ENCODE data around the gene PLIN5. TPM values are rescaled to one million over a fixed set of nuclear protein-coding genes. Genes with fewer than 3 reads are reported as not detected.
A peak's percentile ranks its signal among the peaks of the same experiment; 100 is the strongest.

The PLIN5 gene
- total RNA-seq, 2 donors from 2014 or later = 4.0 to 4.5 TPM

GRCh38 chr19:4571305-4571917 lies 36.4 kb upstream of the PLIN5 start:
- ATAC-seq (ENCODE audit: insufficient number of reproducible peaks, low FRiP score, low read depth) = no peak
- no peak for TF ChIP-seq CTCF (IDR thresholded peaks at IDR 0.05)
- no peaks in the 10 kb centered on the region for H3K27me3 ChIP-seq (replicated peaks; ENCODE audit: insufficient read depth)

DNA sequence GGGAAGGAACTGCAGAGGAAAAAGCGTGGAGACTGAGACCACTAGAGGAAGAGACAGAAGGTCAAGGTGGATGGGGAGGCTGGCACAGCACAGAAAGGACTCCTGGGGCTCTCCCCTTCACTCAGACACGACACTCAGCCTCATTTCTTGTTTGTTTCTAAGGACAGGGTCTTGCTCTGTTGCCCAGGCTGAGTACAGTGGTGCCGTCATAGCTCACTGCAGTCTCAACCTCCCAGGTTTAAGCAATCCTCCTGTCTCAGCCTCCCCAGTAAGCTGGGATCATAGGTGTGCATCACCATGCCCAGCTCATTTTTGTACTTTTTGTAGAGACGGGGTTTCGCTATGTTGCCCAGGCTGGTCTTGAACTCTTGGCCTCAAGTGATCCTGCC lies 35.9 kb upstream of the PLIN5 start:
- no peaks in the 10 kb centered on the region for H3K9me3 ChIP-seq
- no peak for DNase-seq (ENCODE audit: low spot score)
- TF ChIP-seq CTCF (IDR thresholded peaks at IDR 0.05) = no peak
- H3K27ac ChIP-seq = no peak overlapping the region
- peaks cover 0 to 10% of the 10 kb centered on the region in 2 donors for H3K4me1 ChIP-seq (ENCODE audit: control insufficient read depth in 1 of 2, low read depth in 2 of 2)
- no peaks in the 10 kb centered on the region for H3K27me3 ChIP-seq (replicated peaks; ENCODE audit: insufficient read depth)
- no peak overlapping the region for H3K4me3 ChIP-seq
- ATAC-seq (ENCODE audit: insufficient number of reproducible peaks, low FRiP score, low read depth) = no peak
- H3K36me3 ChIP-seq = no peaks in the 10 kb centered on the region

More at GRCh38 chr19:4571305-4571917, 36.4 kb upstream of the PLIN5 start:
- peaks cover 0 to 11% of the 10 kb centered on the region in 2 donors for H3K4me1 ChIP-seq (ENCODE audit: control insufficient read depth in 1 of 2, low read depth in 2 of 2)
- H3K9me3 ChIP-seq = no peaks in the 10 kb centered on the region
- DNase-seq (ENCODE audit: low spot score) = no peak
- H3K36me3 ChIP-seq = no peaks in the 10 kb centered on the region
- H3K4me3 ChIP-seq = no peak overlapping the region
- H3K27ac ChIP-seq = no peak overlapping the region

DNA sequence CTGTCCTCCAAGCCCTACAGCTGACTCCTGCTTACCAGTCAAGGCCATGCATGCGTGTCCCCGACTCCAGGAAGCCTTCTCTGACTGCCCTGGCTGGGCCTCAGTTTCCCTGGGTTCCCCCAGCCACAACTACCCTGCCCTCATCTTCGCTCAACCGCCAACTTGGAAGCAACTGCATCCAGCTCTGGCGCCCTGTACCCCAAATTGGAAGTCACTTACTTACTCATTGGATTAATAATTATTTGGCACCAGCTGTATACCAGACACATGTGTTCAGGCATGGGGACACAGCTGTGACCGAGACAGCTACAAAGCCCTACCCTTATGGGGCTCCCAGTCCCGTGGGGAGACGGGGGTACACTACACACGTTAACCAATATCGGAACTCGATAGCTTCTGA lies 35.4 kb upstream of the PLIN5 start:
- Histone ChIP-seq H3K9me3 (no peaks in the 10 kb centered on the region), H3K27ac (no peak overlapping the region), H3K4me3 (no peak overlapping the region), H3K36me3 (no peaks in the 10 kb centered on the region), H3K27me3 (replicated peaks; ENCODE audit: insufficient read depth) (no peaks in the 10 kb centered on the region), H3K4me1 (ENCODE audit: control insufficient read depth in 1 of 2, low read depth in 2 of 2) (peaks cover 0 to 7% of the 10 kb centered on the region in 2 donors)
- TF ChIP-seq CTCF (IDR thresholded peaks at IDR 0.05) = no peak
- DNase-seq (ENCODE audit: low spot score) (no peak), ATAC-seq (ENCODE audit: insufficient number of reproducible peaks, low FRiP score, low read depth) (no peak)

DNA sequence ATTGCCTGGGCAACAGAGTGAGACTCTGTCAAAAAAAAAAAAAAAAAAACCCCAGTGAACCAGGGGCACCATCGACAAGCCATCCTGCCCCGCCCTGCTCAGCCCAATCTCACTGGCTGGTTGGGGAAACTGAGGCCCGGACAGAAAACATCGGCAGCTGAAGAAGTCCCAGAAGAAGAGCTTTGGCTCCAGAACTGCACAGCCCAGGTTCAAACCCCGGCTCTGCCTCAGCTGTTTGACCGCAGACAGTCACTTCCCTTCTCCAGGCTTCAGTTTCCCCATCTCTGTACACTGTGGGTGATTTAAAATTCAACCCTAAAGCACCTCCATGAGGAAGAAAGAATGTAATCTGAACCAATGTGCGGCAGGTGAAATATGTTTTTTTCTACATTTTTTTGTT lies 33.9 kb upstream of the PLIN5 start:
- no peak for ATAC-seq (ENCODE audit: insufficient number of reproducible peaks, low FRiP score, low read depth)
- no peak for TF ChIP-seq CTCF (IDR thresholded peaks at IDR 0.05)
- H3K9me3 ChIP-seq = no peaks in the 10 kb centered on the region
- no peak overlapping the region for H3K27ac ChIP-seq
- no peaks in the 10 kb centered on the region for H3K36me3 ChIP-seq
- H3K27me3 ChIP-seq (replicated peaks; ENCODE audit: insufficient read depth) = no peaks in the 10 kb centered on the region
- no peak for DNase-seq (ENCODE audit: low spot score)
- peaks cover 0 to 7% of the 10 kb centered on the region in 2 donors for H3K4me1 ChIP-seq (ENCODE audit: control insufficient read depth in 1 of 2, low read depth in 2 of 2)
- H3K4me3 ChIP-seq = no peak overlapping the region

- TF ChIP-seq CTCF (IDR thresholded peaks at IDR 0.05) = peak; percentile 54
Measured at GRCh38 chr19:4567584-4568071, 32.6 kb upstream of the PLIN5 start.

More at GRCh38 chr19:4567584-4568071, 32.6 kb upstream of the PLIN5 start:
- Histone ChIP-seq H3K4me3 (no peak overlapping the region), H3K9me3 (no peaks in the 10 kb centered on the region), H3K36me3 (no peaks in the 10 kb centered on the region), H3K4me1 (ENCODE audit: control insufficient read depth in 1 of 2, low read depth in 2 of 2) (peaks cover 0 to 7% of the 10 kb centered on the region in 2 donors), H3K27ac (no peak overlapping the region), H3K27me3 (replicated peaks; ENCODE audit: insufficient read depth) (no peaks in the 10 kb centered on the region)
- DNase-seq (ENCODE audit: low spot score) = no peak
- ATAC-seq (ENCODE audit: insufficient number of reproducible peaks, low FRiP score, low read depth) = no peak

Data from thoracic aorta (tissue), 2 donors.